NCI-H2196 treated with DMSO at 0.1 percent for 48 hours (cell line): ENCODE data around the gene SHISA7.

Experiments used
- DNase-seq: peaks from one replicate; lab custom pipeline; 2025; ENCODE audit not compliant: unreplicated experiment; lab: John Stamatoyannopoulos, UW

The SHISA7 gene

GRCh38 chr19:55464039-55464661 lies 21.1 kb upstream of the SHISA7 start:
- no peak for DNase-seq

GRCh38 chr19:55463583-55464031 lies 20.5 kb upstream of the SHISA7 start:
- DNase-seq: no peak

- DNase-seq: no peak
These were observed 19.6 kb upstream of the SHISA7 start for GRCh38 chr19:55462722-55463121.

- DNase-seq: no peak
These were observed 19.0 kb upstream of the SHISA7 start for GRCh38 chr19:55461974-55462626.

- DNase-seq: peak; percentile 99
These were observed 18.3 kb upstream of the SHISA7 start, which contains the start of gene ISOC2 for GRCh38 chr19:55461259-55461973. ISOC2 (minus strand) TSS chr19:55461642; CDS start chr19:55456486, 5,156 bp downstream.

GRCh38 chr19:55460670-55461258 lies 17.7 kb upstream of the SHISA7 start:
- peak; percentile 20 for DNase-seq

GRCh38 chr19:55459950-55460657 lies 17.0 kb upstream of the SHISA7 start:
- no peak for DNase-seq

- DNase-seq: no peak
These were observed 16.4 kb upstream of the SHISA7 start for GRCh38 chr19:55459551-55459949.

GRCh38 chr19:55457683-55458457 lies 14.8 kb upstream of the SHISA7 start:
- no peak for DNase-seq

GRCh38 chr19:55456347-55456746 lies 13.2 kb upstream of the SHISA7 start:
- no peak for DNase-seq

GRCh38 chr19:55455576-55456235 lies 12.6 kb upstream of the SHISA7 start:
- no peak for DNase-seq

- DNase-seq: peak; percentile 23
These were observed 11.7 kb upstream of the SHISA7 start for GRCh38 chr19:55454787-55455243.

GRCh38 chr19:55453511-55454260 lies 10.6 kb upstream of the SHISA7 start:
- no peak for DNase-seq

- DNase-seq: peak; percentile 86
These were observed 9.7 kb upstream of the SHISA7 start for GRCh38 chr19:55452749-55453346.

GRCh38 chr19:55451965-55452748 lies 9.1 kb upstream of the SHISA7 start:
- no peak for DNase-seq

GRCh38 chr19:55451163-55451964 lies 8.3 kb upstream of the SHISA7 start:
- DNase-seq: no peak

- DNase-seq: no peak
These were observed 6.4 kb upstream of the SHISA7 start for GRCh38 chr19:55449469-55449868.
